Stimulated activated CD4-positive, alpha-beta T cell treated with anti-CD3 and anti-CD28 coated beads, TNF-alpha, amount 100 ng/mL, for 1 hour (primary cell): ENCODE data around the gene MICU1.
"Not testable (repeated sequence)": the region's sequence is repeated elsewhere in the genome, so short reads cannot be mapped to it uniquely, and the experiment has no call there.

Experiments used
- DNase-seq, 3 donors: peaks; one replicate each; pipeline ENCODE4 v3.0.0-alpha.2; 2020; ENCODE audit warnings: low read depth in 3 of 3, low spot score in 1 of 3

MICU1 gene

GRCh38 chr10:72459301-72459700 lies 166.6 kb downstream of the MICU1 start:
- no peak for DNase-seq

- DNase-seq: no peak
Observed at GRCh38 chr10:72455889-72456595, 169.8 kb downstream of the MICU1 start.

- DNase-seq: no peak
Observed at GRCh38 chr10:72449941-72450441, 175.9 kb downstream of the MICU1 start.

- DNase-seq: no peak
Observed at GRCh38 chr10:72445851-72446250, 180.0 kb downstream of the MICU1 start.

- not testable (repeated sequence) for DNase-seq
Observed at GRCh38 chr10:72442969-72443368, 182.9 kb downstream of the MICU1 start.

GRCh38 chr10:72435570-72435969 lies 190.3 kb downstream of the MICU1 start:
- no peak for DNase-seq

- DNase-seq: not testable (repeated sequence)
Observed at GRCh38 chr10:72430936-72431335, 194.9 kb downstream of the MICU1 start.

- no peak for DNase-seq
Observed at GRCh38 chr10:72429931-72430330, 195.9 kb downstream of the MICU1 start.

- no peak for DNase-seq
Observed at GRCh38 chr10:72426986-72427385, 198.9 kb downstream of the MICU1 start.

- DNase-seq: no peak
Observed at GRCh38 chr10:72425133-72425532, 200.7 kb downstream of the MICU1 start.

- no peak for DNase-seq
Observed at GRCh38 chr10:72424561-72424960, 201.3 kb downstream of the MICU1 start.

- no peak for DNase-seq
Observed at GRCh38 chr10:72423426-72423825, 202.5 kb downstream of the MICU1 start.

GRCh38 chr10:72421885-72422540 lies 203.9 kb downstream of the MICU1 start:
- no peak for DNase-seq

- DNase-seq: no peak
Observed at GRCh38 chr10:72419241-72419640, 206.6 kb downstream of the MICU1 start.

GRCh38 chr10:72418679-72419078 lies 207.2 kb downstream of the MICU1 start:
- no peak for DNase-seq

GRCh38 chr10:72417971-72418370 lies 207.9 kb downstream of the MICU1 start:
- no peak for DNase-seq

GRCh38 chr10:72416661-72417060 lies 209.2 kb downstream of the MICU1 start:
- DNase-seq: no peak

GRCh38 chr10:72414642-72415041 lies 211.2 kb downstream of the MICU1 start:
- DNase-seq: no peak

GRCh38 chr10:72409167-72409566 lies 216.7 kb downstream of the MICU1 start:
- DNase-seq: no peak

GRCh38 chr10:72407927-72408600 lies 217.8 kb downstream of the MICU1 start:
- DNase-seq: no peak

GRCh38 chr10:72407471-72407870 lies 218.4 kb downstream of the MICU1 start:
- DNase-seq: no peak

- DNase-seq: not testable (repeated sequence)
Observed at GRCh38 chr10:72395581-72395980, 230.3 kb downstream of the MICU1 start.
